ENCODE measurements around the gene BCAS3. TPM values are rescaled to one million over a fixed set of nuclear protein-coding genes. Genes with fewer than 3 reads are reported as not detected.
A peak's percentile ranks its signal among the peaks of the same experiment; 100 is the strongest.

Gene BCAS3
- total and polyA plus RNA-seq, 10 donors, result 3.7 to 56.0 (median 42.3) TPM

GRCh38 chr17:60989379-60989778 lies 311.7 kb downstream of the BCAS3 start:
- no peak for DNase-seq
- peaks cover 0 to 18% (median 0%) of the 10 kb centered on the region in 6 donors for H3K36me3 ChIP-seq
- intact Hi-C loops (cut with DNase I; ENCODE audit: low total_unique reads), result no loop called here
- no peaks in the 10 kb centered on the region for H3K9me3 ChIP-seq
- no peaks in the 10 kb centered on the region for H3K4me1 ChIP-seq
- TF ChIP-seq POLR2A (IDR thresholded peaks at IDR 0.05) (no peak), POLR2AphosphoS5 (IDR thresholded peaks at IDR 0.05) (no peak), CTCF (IDR thresholded peaks at IDR 0.05 in 8 of 11, conservative IDR thresholded peaks at IDR 0.05 in 3 of 11) (no peak)
- no peaks in the 10 kb centered on the region for H3K27me3 ChIP-seq (replicated peaks in 1 of 7)
- no peak overlapping the region for H3K27ac ChIP-seq
- H3K4me3 ChIP-seq, result no peak overlapping the region

GRCh38 chr17:60989846-60990245 lies 312.2 kb downstream of the BCAS3 start:
- no peak for DNase-seq
- Histone ChIP-seq H3K9me3 (no peaks in the 10 kb centered on the region), H3K4me1 (no peaks in the 10 kb centered on the region), H3K27me3 (replicated peaks in 1 of 7) (no peaks in the 10 kb centered on the region), H3K36me3 (peaks cover 0 to 18% (median 0%) of the 10 kb centered on the region in 6 donors), H3K4me3 (no peak overlapping the region), H3K27ac (no peak overlapping the region)
- WGBS, 5 donors, result 85 to 98% (median 94%) methylated on average over 9 of the region's 9 CpGs
- intact Hi-C loops (cut with DNase I; ENCODE audit: low total_unique reads), result no loop called here
- TF ChIP-seq POLR2A (IDR thresholded peaks at IDR 0.05), result no peak

DNA sequence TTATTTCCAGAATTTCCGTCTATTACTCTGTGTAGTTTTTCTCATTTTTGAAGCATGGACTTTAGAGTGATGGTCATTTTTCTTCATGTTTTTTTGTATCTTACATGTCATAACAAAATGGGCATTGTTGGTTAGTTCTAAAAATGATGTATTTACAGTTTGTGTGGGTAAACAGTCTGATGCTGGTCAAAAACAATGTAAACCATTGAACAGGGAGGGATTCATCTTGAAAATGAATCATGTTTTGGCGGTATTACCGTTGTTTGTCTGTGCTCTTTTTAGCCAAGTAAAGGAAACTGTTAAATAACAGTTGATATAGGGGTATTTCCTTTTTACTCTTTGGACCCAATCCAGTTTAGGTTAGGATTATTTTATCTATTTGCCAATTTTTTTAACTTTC lies 315.8 kb downstream of the BCAS3 start:
- Histone ChIP-seq H3K9me3 (no peaks in the 10 kb centered on the region), H3K4me3 (no peak overlapping the region), H3K36me3 (peaks cover 0 to 18% (median 0%) of the 10 kb centered on the region in 6 donors), H3K27ac (no peak overlapping the region), H3K27me3 (replicated peaks in 1 of 7) (no peaks in the 10 kb centered on the region), H3K4me1 (no peaks in the 10 kb centered on the region)
- no peak for DNase-seq
- TF ChIP-seq POLR2A (IDR thresholded peaks at IDR 0.05) (no peak), POLR2AphosphoS5 (IDR thresholded peaks at IDR 0.05) (no peak), CTCF (IDR thresholded peaks at IDR 0.05 in 8 of 11, conservative IDR thresholded peaks at IDR 0.05 in 3 of 11) (no peak)
- intact Hi-C loops (cut with DNase I; ENCODE audit: low total_unique reads), result no loop called here
- WGBS, 5 donors, result 69 to 87% (median 84%) methylated on average over 3 of the region's 3 CpGs

DNA sequence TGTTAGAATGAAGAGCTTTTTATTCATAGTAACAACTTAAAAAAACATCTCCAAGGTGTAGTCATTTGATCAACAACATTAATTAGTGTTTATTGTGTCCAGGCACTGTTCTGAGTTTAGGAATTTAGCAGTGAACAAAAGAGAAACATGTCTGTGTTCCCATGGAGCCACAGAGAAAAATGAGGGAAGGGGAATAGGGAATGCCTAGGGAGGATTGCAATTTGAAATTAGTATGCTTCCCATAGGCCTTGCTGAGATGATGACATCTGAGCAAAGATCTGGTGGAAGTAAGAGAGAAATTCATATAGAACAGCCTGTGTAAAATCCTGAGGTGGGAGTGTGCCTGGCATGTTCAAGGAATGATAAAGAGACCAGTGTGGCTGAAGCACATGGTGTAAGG lies 318.0 kb downstream of the BCAS3 start:
- TF ChIP-seq CTCF (IDR thresholded peaks at IDR 0.05 in 8 of 11, conservative IDR thresholded peaks at IDR 0.05 in 3 of 11), result no peak
- TF ChIP-seq POLR2AphosphoS5 (IDR thresholded peaks at IDR 0.05), result no peak
- no peak for TF ChIP-seq POLR2A (IDR thresholded peaks at IDR 0.05)
- Histone ChIP-seq H3K36me3 (peaks cover 0 to 10% (median 0%) of the 10 kb centered on the region in 6 donors), H3K4me3 (no peak overlapping the region), H3K27ac (no peak overlapping the region), H3K9me3 (no peaks in the 10 kb centered on the region), H3K4me1 (no peaks in the 10 kb centered on the region), H3K27me3 (replicated peaks in 1 of 7) (no peaks in the 10 kb centered on the region)
- intact Hi-C loops (cut with DNase I; ENCODE audit: low total_unique reads), result no loop called here
- DNase-seq, result no peak

DNA sequence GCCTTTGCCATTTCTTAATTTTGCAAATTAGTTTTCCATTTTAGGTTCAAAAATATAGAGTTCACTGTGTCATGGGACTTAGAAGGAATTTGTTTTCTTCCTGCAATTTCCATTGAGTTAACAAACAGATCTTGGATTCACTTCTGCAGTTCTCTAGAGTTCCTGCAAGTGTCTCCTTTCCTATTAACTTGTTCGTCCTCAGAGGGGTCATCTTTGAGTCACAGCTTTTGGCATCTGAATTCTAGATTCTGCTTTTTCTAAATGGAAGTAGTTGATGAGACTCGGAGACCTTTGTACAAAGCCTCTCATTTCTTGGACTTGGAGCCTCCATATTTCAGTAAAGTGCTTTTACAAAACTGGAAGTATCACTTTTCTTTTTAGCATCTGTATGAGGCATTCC lies 323.3 kb downstream of the BCAS3 start:
- H3K4me1 ChIP-seq, result peaks cover 0 to 6% (median 0%) of the 10 kb centered on the region in 6 donors
- no peaks in the 10 kb centered on the region for H3K9me3 ChIP-seq
- H3K27me3 ChIP-seq (replicated peaks in 1 of 7), result no peaks in the 10 kb centered on the region
- 52 to 77% (median 72%) methylated on average over 2 of the region's 2 CpGs for WGBS, 5 donors
- intact Hi-C loops (cut with DNase I; ENCODE audit: low total_unique reads), result loop anchor here (10.0 kb wide), 1 partner anchor 384 kb away; no protein-coding TSS in a partner anchor
- no peak for DNase-seq
- H3K4me3 ChIP-seq, result no peak overlapping the region
- no peak for TF ChIP-seq POLR2A (IDR thresholded peaks at IDR 0.05)
- peak in 2 of 11 experiments; percentile 13 to 28 for TF ChIP-seq CTCF (IDR thresholded peaks at IDR 0.05 in 8 of 11, conservative IDR thresholded peaks at IDR 0.05 in 3 of 11)
- TF ChIP-seq POLR2AphosphoS5 (IDR thresholded peaks at IDR 0.05), result no peak
- peak overlapping the region in 1 of 8 donors; percentile 3 for H3K27ac ChIP-seq
- no peaks in the 10 kb centered on the region for H3K36me3 ChIP-seq

Measured in spleen (tissue), 11 donors.